Hematopoietic multipotent progenitor cell treated with erythropoietin and hydrocortisone succinate and interleukin-3 and kit ligand, for 17 days (in vitro differentiated cells): ENCODE measurements around the gene EVX1.

Source experiments
- DNase-seq: peaks from one replicate; pipeline ENCODE4 v3.0.0-alpha.2; 2015; ENCODE audit warnings: low spot score

The EVX1 gene

DNA sequence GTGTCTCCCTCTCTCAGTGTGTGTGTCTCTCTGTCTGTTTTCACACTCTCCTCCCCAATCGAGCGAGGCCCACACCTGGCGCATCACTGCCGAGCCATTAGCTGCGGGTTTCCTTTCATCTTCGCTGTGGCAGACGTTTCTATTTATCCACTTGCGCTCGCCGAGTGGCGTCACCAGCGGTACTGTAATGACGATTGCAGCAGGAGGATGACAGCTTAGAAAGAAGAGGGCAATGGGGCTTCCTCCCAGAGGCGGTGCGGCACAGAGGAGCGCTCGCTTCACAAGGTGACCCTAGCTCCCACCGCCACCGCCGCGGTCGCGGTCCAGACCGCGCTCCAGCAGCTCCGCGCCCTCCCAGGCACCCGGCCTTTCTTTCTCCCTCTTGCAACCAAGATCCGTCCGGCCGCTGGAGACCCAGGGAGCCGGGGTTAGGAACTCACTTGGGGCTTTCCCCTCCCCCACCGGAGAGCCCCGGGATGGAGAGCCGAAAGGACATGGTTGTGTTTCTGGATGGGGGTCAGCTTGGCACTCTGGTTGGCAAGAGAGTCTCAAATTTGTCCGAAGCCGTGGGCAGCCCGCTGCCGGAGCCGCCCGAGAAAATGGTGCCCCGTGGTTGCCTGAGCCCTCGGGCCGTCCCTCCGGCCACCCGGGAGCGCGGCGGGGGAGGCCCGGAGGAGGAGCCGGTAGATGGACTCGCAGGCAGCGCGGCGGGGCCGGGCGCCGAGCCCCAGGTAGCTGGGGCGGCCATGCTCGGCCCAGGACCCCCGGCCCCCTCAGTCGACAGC, at the start of gene EVX1:
Gene EVX1, plus strand, starts transcription at position 248 of the 785 bp plus-strand sequence. Its CDS starts 229 bp downstream, at position 477.
- DNase-seq, result no peak

DNA sequence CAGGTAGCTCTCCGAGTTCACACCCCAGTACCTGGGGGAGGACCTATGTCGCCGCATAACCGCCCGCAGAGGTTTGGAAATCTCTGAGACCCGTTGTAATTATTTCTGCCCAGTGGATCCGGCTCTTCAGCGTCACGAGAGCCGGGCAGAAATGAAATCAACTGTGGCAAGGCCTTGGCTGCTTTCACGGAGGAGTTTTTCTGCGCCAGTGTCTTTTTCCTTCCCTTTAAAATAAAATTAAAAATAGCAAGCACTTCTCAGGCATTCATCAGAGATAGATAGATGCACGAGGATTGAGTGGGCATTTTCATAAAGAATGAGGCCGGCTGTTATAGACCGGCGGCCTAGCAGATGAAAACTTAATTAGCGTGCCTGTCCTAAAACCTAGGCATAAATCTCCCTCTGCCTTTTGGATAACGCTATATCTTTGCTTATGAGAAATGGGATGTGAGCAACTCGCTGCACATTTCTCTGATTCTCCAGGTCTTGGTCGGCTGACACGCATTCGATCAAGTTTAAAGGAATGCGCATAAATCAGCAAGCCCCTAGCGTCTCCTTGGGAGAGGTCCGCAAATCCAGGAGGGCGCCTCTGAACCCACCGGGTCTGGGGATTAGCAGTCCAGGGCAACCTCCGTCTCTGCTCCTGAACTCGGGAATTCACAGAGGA, 49.1 kb upstream of the EVX1 start:
- DNase-seq, result no peak

DNA sequence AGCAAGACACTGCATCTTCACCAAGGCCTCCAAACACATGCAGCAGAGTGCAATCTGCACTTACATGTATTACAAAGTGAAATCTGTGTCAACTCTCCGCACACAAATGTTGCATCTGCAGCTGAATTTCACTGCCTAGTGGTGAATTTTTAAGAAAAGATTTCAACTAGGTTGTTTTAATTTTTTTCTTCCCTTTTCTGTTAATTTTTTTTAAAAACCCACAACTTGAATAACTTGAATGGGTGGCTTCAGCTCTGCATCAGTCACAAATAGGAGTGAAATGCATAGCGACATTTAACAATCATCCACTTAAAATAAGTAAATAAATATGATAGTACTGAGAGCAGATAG, 48.6 kb upstream of the EVX1 start:
- DNase-seq, result no peak

- DNase-seq, result no peak
Measured at GRCh38 chr7:27194686-27195379, 47.8 kb upstream of the EVX1 start.

DNA sequence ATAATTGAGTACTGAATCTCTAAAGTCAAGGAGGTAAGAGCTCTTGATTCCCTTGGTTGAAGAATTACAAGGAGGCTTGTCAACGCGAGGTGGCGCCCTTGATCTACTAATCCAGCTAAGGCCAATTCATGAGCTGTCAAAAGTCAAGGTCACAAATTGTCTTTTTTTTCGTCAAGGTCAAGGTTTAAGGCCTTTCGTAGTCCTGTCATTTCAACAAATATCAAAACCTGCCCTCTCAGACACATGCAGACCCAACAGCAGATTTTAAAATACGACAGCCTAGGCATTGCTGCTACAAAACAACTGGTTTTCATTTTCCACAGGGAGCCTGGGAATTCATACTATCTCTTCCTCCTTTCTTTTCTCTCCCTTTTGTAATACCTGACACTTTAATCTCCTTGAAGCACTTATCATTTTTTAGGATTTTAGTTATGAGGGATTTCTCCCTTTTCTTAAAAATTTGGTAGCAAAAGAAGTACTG, 46.3 kb upstream of the EVX1 start:
- DNase-seq, result peak; percentile 62

DNA sequence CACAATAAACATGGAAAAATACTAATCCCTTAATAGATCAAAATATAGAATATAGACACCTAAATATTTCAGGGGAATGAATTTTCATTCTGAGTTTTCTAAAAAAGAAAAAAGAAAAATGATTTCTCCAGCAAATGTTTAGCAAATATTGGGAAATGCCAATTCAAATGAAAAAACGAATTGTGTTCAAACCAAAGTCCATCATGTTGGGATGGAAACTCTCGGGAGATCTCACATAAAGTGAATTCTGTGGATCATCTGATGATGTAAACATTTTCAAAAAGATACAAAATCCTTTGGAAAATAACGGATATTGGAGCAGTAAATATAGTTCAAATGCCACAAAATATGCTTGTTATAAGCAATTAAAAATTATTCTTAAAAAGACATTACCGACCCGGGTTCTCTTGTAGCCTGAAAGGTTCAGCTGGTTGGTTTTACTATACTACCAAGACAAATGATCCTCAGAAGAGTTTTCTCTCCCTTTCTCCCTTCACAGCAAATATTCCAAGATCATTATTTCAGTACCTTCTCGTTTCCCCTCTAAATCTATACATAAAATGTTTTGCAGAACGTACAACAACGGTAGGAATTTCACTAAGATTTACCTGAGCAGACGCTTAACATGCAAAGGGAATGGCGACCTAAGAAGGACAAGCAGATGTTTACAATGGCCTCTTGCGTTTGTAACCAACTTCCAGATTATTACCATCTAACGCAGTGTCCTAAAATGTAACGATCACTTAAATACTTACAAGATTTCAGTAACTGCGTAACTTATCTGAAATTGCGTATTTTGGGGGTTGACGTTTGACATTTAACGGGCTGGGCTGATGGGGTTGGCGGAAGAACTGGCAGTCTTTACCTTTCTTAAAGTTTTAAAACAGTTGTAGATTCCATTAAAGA, 45.2 kb upstream of the EVX1 start:
- DNase-seq, result no peak

DNA sequence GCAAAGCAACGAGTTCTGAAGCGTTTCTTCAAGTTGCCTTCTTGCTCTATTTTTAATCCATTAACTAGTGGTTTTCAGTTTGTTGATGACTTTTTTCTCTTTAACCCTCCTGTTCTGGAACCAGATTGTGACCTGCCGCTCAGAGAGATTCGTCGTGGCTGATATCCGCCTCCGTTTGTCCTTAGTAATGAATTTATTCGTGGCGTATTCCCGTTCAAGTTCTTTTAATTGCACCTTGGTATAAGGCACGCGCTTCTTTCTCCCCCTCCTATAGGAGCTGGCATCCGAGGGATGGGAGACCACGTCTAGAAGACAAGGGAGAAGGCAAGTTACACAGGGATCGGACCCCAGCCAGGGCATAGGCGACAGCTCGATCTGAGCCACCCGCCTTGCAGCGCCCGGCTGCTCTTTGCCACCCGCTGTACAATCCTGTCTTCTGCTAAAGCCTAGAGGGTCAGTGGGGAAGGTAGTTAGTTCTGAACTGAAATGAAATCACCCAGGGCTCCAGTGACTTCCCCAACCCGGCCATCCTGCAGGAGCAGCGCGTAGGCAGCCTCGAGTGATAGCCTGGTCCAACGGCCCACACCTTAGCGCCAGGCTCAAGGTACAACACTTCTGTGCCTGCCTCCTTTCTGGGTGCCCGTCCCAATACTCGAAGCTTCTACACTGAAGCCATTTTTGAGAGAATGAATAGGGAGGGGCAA, 44.3 kb upstream of the EVX1 start:
- no peak for DNase-seq

- DNase-seq, result no peak
Measured at GRCh38 chr7:27198871-27199801, 43.5 kb upstream of the EVX1 start.

DNA sequence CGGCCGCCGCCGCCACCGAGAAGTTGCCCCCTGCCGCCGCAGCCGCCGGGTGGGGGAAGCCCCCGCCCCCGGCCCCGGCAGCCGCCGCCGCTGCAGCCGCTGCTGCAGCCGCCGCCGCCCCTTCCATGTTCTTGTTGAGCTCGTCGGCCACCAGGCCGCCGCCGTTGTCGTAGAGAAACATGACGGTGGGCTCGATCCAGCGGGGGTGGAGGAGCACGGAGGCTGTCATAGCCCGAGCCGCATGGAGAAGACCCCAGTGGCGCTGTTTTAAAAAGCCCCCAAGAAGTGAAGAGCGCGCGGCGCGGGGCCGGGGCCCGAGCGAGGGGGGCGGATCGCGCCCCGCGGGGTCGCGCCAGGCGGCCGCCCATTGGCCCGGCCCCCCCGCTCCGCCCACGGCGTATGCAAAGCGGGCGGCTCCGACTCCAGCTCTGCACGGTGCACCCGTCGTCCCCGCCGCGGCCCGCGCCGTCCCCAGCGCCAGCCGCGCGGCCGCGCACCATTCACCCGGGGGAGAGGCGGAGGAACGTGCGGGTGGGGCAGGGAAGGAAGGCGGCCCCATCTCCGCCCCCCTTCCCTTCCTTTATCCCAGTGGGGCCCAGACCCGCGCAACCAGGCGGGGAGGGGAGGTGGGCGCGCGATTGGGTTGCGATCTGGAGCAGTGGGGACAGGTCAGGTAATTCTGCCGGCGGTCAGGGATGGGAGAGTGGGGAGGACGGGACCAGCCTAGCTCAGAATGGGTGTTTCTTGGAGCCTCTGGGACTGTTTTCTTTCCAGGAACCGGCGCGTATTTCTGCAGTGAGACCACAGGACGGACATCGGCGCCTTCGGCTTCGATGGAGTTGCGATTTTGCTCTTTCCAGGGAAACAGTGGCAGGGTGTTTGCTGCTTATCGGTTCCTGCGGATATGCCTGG, 42.5 kb upstream of the EVX1 start, which contains the start of gene HOXA13:
Gene HOXA13, minus strand, starts transcription at position 243 of the 912 bp plus-strand sequence. Its CDS starts 14 bp downstream, at position 229.
- DNase-seq, result no peak

GRCh38 chr7:27200761-27201579, 41.6 kb upstream of the EVX1 start:
- no peak for DNase-seq

DNA sequence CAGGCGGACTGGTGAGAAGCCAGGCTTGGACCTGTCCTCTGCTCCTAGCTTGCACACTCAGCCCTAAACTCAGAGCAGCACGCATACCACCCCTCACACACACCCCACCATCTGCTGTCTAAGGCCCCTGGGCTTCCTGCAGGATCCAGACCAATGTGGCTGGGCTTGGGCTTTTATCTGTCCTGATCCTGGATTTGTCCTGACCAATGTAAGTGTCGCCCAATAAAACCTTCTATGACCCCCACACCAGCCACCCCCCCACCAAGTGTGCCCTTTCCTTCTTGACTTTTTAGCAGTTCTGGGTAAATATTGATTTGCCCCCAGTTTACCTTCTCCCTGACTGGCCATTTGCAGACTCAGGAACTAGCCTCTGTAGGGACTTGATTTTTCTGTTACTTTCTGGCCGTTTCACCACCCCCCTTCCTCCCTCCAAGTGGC, 41.0 kb upstream of the EVX1 start:
- DNase-seq, result no peak

GRCh38 chr7:27202018-27202861, 40.4 kb upstream of the EVX1 start:
- no peak for DNase-seq

DNA sequence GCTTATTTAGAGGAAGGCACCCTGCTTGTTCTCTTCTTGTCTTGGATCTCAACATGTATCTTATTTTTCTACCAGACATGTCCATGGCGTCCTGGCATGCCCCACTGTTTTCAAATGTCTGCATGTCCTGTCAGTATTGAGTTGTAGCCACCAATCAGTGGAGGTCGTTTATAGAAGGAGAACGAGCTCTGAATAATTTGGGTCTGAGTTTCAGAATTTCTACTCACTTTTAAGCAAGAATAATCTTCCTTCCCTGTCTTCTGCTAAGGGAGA, 39.8 kb upstream of the EVX1 start:
- no peak for DNase-seq

- no peak for DNase-seq
Measured at GRCh38 chr7:27203365-27203953, 39.1 kb upstream of the EVX1 start.

GRCh38 chr7:27203964-27204594, 38.5 kb upstream of the EVX1 start:
- DNase-seq, result no peak

DNA sequence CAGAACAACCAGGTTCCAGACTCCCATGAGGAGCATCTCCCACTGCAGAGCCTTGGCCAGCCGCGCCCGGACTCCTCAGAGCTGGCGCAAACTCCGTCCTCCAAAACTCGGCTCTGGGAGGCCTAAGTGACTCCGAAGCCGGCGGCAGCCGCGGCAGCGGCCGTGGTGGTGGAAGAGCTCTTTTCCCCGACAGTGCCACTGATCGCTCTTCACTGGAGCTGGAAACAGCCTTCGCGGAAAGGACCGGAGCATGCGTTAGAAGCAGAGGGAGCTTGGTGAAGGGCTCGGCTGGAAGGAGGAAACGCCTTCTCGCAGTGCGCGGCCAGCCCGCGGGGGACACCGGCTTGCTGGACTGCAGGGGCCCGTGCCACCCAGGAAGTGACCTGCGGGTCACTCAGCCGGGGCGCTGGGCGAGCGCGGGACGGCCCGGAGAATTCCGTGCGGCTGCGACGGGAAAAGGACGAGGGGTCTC, 37.7 kb upstream of the EVX1 start:
- no peak for DNase-seq
